ENCODE results near the gene CMSS1. TPM values are rescaled to one million over a fixed set of nuclear protein-coding genes. Genes with fewer than 3 reads are reported as not detected.
A peak's percentile ranks its signal among the peaks of the same experiment; 100 is the strongest.

The CMSS1 gene
- total and polyA plus RNA-seq, 2 of the 13 experiments (the other 11 are each of a cell fraction or from before 2014, with no cell fraction given): 6.4 to 48.7 TPM

- TF ChIP-seq ZNF775 (CRISPR knock-in tag; IDR thresholded peaks at IDR 0.05; ENCODE audit: borderline replicate concordance) (no peak), ZNF280D (CRISPR knock-in tag; IDR thresholded peaks at IDR 0.05) (no peak), SPEN (CRISPR knock-in tag; IDR thresholded peaks at IDR 0.05; ENCODE audit: low read depth) (no peak), ZNF644 (CRISPR knock-in tag; IDR thresholded peaks at IDR 0.05; ENCODE audit: low read depth) (no peak), CEBPG (CRISPR knock-in tag; IDR thresholded peaks at IDR 0.05) (no peak), ZFP82 (CRISPR knock-in tag; IDR thresholded peaks at IDR 0.05; ENCODE audit: borderline replicate concordance) (no peak), ZNF609 (CRISPR knock-in tag; IDR thresholded peaks at IDR 0.05; ENCODE audit: borderline replicate concordance) (0 out of 2 replicates have a peak, but pooled peaks have one; percentile 25), ZNF460 (CRISPR knock-in tag; IDR thresholded peaks at IDR 0.05; ENCODE audit: borderline replicate concordance) (no peak), NFYC (CRISPR knock-in tag; IDR thresholded peaks at IDR 0.05) (no peak), WIZ (CRISPR knock-in tag; IDR thresholded peaks at IDR 0.05) (no peak), ZMYM4 (CRISPR knock-in tag; IDR thresholded peaks at IDR 0.05) (0 out of 2 replicates have a peak, but pooled peaks have one; percentile 6), ZBTB3 (CRISPR knock-in tag; IDR thresholded peaks at IDR 0.05; ENCODE audit: borderline replicate concordance, low read depth) (peak; percentile 23; the same call in 1 of the 2 replicates), FOSL2 (CRISPR knock-in tag; IDR thresholded peaks at IDR 0.05) (no peak), ARID5B (CRISPR knock-in tag; IDR thresholded peaks at IDR 0.05) (no peak), ELF4 (CRISPR knock-in tag; IDR thresholded peaks at IDR 0.05; ENCODE audit: borderline replicate concordance) (no peak)
- TF ChIP-seq, protein P1, sequence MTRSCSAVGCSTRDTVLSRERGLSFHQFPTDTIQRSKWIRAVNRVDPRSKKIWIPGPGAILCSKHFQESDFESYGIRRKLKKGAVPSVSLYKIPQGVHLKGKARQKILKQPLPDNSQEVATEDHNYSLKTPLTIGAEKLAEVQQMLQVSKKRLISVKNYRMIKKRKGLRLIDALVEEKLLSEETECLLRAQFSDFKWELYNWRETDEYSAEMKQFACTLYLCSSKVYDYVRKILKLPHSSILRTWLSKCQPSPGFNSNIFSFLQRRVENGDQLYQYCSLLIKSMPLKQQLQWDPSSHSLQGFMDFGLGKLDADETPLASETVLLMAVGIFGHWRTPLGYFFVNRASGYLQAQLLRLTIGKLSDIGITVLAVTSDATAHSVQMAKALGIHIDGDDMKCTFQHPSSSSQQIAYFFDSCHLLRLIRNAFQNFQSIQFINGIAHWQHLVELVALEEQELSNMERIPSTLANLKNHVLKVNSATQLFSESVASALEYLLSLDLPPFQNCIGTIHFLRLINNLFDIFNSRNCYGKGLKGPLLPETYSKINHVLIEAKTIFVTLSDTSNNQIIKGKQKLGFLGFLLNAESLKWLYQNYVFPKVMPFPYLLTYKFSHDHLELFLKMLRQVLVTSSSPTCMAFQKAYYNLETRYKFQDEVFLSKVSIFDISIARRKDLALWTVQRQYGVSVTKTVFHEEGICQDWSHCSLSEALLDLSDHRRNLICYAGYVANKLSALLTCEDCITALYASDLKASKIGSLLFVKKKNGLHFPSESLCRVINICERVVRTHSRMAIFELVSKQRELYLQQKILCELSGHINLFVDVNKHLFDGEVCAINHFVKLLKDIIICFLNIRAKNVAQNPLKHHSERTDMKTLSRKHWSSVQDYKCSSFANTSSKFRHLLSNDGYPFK (CRISPR knock-in tag; IDR thresholded peaks at IDR 0.05; ENCODE audit: borderline replicate concordance): no peak
Measured at GRCh38 chr3:99921377-99921695, 103.7 kb downstream of the CMSS1 start (continued).

Measured in HepG2 (cell line).